Stomach smooth muscle (tissue), 2 donors: ENCODE measurements around the gene LAP3.
A peak's percentile ranks its signal among the peaks of the same experiment; 100 is the strongest.

ENCODE experiments used
- H3K27ac ChIP-seq: one replicate; pipeline ENCODE4 v1.7.0; 2013; ENCODE audit warnings: mild to moderate bottlenecking, low read length, inconsistent platforms
- H3K27me3 ChIP-seq, 2 donors: one replicate each; pipeline ENCODE4 v1.7.0; 2013; ENCODE audit warnings: low read length in 2 of 2; ENCODE audit not compliant: insufficient read depth in 2 of 2, control insufficient read depth in 1 of 2
- H3K36me3 ChIP-seq, 2 donors: one replicate each; pipeline ENCODE4 v1.7.0; 2013; ENCODE audit warnings: low read length in 2 of 2; ENCODE audit not compliant: control insufficient read depth in 2 of 2, insufficient read depth in 2 of 2
- H3K4me1 ChIP-seq: one replicate; pipeline ENCODE4 v1.7.0; 2013; ENCODE audit warnings: low read length; ENCODE audit not compliant: control insufficient read depth, insufficient read depth
- H3K4me3 ChIP-seq, 2 donors: one replicate each; pipeline ENCODE4 v1.7.0; 2013; ENCODE audit warnings: low read length in 2 of 2
- H3K9ac ChIP-seq, 2 donors: one replicate each; pipeline ENCODE4 v1.7.0; 2013; ENCODE audit warnings: low read length in 2 of 2, mild to moderate bottlenecking in 1 of 2
- H3K9me3 ChIP-seq, 2 donors: one replicate each; pipeline ENCODE4 v1.7.0; 2013; ENCODE audit warnings: low read length in 2 of 2; ENCODE audit not compliant: control insufficient read depth in 2 of 2
- donor health status: healthy.
- donor health status: Pancreatic carcinoma.

LAP3 gene

DNA sequence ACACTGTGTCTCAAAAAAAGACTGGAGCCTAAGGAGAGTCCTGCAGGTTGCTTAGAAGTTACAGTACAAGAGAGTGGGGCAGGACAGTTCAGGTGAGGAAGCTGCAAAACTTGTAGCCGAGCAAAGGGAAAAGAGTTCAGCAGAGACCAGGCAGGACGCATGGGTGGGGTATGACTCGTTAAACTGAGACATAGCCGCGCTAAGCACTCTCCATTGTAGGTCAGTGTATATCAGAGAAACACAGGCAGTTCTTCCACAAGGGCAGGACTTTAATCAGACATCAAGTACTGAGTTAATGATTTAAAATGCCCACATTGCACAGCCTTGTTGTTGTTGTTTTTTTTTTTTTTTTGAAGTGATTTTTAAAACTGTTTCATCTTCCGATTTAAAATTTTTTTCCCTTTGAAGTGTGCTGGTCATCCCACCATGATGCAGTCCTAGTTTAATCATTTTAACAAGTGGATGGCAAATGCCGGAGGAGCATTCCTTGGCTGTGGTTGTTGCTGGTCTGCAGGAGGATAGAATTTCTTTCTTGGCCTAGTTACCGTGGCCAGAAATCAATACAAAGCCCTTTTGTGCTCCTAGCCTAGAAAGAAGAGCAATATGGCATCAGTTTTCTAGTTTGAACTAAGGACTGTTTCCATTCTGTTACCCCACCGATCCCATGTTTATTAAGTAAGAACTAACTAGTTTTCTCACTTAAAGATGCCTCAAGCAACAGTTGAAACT is 10.3 kb downstream of the LAP3 start:
- Histone ChIP-seq H3K9ac (no peak overlapping the region), H3K27ac (no peak overlapping the region), H3K36me3 (peaks cover 46 to 53% of the 10 kb centered on the region in 2 donors)

DNA sequence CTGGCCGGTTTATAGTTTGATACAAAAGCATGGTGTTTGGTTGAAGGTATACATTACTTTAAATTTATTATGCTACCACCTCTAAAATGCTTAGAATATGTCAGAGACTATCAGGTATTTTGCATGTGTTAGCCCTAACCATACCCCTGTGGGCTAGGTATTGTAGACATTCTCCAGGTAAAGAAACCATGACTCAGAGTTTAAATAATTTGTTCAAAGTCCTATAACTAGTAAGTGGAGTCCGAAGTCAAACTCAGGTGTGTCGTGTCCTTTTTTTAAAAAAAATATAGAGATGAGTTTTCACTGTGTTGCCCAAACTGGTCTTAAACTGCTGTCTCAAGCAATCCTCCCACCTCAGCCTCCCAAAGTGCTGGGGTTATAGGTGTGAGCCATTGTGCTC is 12.4 kb downstream of the LAP3 start:
- no peaks in the 10 kb centered on the region for H3K9me3 ChIP-seq
- H3K36me3 ChIP-seq, result peaks cover 30 to 49% of the 10 kb centered on the region in 2 donors
- no peak overlapping the region for H3K4me3 ChIP-seq
- no peak overlapping the region for H3K9ac ChIP-seq
- H3K4me1 ChIP-seq, result no peaks in the 10 kb centered on the region
- no peak overlapping the region for H3K27ac ChIP-seq
- H3K27me3 ChIP-seq, result no peaks in the 10 kb centered on the region

More for the DNA sequence above, 10.3 kb downstream of the LAP3 start:
- no peak overlapping the region for H3K4me3 ChIP-seq
- H3K27me3 ChIP-seq, result no peaks in the 10 kb centered on the region
- H3K9me3 ChIP-seq, result no peaks in the 10 kb centered on the region
- H3K4me1 ChIP-seq, result no peaks in the 10 kb centered on the region

DNA sequence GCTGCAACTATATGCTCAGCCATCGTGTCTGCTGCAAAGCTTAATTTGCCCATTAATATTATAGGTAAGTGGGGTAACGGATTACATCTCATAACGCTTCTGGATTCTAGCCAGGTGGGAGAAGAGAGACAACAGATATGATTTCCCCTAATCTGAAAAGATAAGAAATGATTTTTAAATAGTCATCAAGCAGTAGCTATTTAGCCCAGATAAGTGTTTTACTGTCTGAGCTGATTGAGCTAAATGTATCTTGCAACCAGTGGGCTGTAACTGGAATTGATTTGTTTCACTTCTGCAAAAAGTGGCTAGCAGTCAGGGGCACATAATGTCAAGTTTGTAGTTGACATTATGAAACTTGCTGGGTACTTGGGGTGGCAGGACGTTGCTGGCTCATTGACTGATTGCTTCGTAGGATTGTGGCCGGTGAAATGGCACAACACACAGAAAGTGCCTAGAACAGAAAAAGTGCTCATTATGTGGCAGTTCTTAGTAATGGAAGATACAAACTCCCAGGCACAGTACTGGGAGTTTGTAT is 18.5 kb downstream of the LAP3 start:
- H3K27me3 ChIP-seq, result no peaks in the 10 kb centered on the region
- H3K27ac ChIP-seq, result no peak overlapping the region
- H3K4me3 ChIP-seq, result no peak overlapping the region
- H3K9me3 ChIP-seq, result no peaks in the 10 kb centered on the region
- H3K36me3 ChIP-seq, result peaks cover 33 to 46% of the 10 kb centered on the region in 2 donors
- no peak overlapping the region for H3K9ac ChIP-seq
- no peaks in the 10 kb centered on the region for H3K4me1 ChIP-seq

DNA sequence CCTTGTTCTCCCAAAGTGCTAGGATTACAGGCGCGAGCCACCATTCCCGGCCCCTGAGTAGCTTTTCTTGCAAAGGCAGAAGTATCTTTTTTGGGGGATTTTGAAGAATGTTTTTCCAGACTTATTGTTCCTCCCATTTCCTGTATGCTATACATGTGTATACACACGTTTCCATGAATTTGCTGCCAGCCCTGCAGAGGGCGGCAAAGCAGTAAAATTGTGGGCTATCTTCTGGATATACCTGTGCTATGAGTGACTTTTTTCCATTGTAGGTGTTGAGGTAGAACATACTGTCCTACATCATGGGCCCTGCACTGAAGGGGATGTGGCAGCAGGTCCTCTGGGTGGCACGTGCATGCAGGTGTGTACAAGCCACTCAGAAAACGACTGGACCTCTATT is 20.5 kb downstream of the LAP3 start:
- Histone ChIP-seq H3K9me3 (no peaks in the 10 kb centered on the region), H3K4me1 (no peaks in the 10 kb centered on the region), H3K27ac (no peak overlapping the region), H3K9ac (no peak overlapping the region), H3K27me3 (no peaks in the 10 kb centered on the region), H3K36me3 (peaks cover 38 to 42% of the 10 kb centered on the region in 2 donors), H3K4me3 (no peak overlapping the region)

DNA sequence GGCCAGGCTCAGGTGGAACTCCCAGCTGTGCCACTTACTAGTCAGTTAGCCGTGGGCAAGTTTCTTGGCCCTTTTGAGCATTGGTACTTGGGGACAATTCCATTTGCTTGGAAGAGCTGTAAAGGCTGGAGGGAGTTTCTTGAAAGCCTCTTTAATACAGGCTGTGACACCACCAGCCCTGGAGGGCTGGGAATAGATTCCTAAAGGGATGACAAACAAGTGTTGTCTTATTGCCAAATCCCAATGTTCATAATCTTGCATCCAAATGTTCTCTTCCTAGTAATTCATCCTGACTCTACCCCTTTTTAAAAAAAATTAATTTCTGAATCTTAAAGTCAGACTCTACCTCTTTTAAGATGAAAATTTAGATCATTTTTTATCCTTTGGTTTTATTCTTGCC is 22.8 kb downstream of the LAP3 start:
- Histone ChIP-seq H3K4me1 (no peaks in the 10 kb centered on the region), H3K4me3 (no peak overlapping the region), H3K9me3 (no peaks in the 10 kb centered on the region), H3K27me3 (no peaks in the 10 kb centered on the region), H3K36me3 (peaks cover 34 to 35% of the 10 kb centered on the region in 2 donors), H3K9ac (no peak overlapping the region), H3K27ac (no peak overlapping the region)

DNA sequence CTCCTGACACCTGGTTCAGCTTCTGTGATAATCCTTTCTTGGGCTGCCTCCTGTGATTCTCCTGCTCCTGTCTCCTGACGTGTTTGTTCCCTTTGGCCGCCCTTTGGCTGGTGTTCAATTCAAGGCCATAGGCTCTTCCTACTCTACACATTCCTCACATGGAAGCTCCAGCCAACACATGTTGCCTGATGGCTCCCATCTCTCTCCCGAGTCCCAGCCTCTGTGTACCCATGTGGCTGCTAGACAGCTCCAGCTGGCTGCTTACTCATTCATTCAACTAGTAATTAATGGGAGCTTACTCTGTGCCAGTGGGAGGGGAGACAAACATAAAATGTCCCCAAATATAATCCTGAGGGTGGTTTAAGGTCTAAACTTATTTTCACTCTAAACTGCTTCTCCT is 28.2 kb downstream of the LAP3 start:
- Histone ChIP-seq H3K27me3 (no peaks in the 10 kb centered on the region), H3K9ac (no peak overlapping the region), H3K36me3 (peaks cover 27 to 29% of the 10 kb centered on the region in 2 donors), H3K4me1 (no peaks in the 10 kb centered on the region), H3K4me3 (no peak overlapping the region), H3K27ac (no peak overlapping the region), H3K9me3 (no peaks in the 10 kb centered on the region)

DNA sequence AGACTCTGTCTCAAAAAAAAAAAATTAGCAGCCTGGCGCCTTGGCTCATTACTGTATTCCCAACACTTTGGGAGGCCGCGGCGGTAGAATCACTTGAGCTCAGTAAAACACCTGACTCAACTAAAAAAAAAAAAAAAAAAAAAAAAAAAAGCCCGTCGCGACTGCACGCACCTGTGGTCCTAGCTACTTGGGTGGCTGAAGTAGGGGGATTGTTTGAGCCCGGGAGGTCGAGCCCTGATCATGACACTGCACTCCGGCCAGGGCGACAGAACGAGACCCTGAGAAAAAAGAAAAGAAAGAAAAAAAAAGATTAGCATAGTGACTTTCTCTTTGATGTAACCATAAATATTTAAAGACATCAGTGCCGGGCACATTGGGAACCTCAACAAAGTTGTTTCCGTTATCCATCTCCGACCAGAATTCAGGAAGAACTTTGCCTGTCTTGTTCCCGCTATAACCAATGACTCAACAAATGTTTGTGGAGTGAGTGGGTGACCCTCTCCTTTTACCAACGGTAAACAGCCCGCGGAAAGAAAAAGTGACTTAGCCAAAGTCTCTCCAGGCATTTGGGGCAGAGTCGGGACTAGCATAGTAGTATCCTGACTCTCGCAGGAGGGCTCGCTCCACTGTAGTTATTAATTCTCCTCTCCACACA is 36.9 kb downstream of the LAP3 start:
- Histone ChIP-seq H3K9me3 (no peaks in the 10 kb centered on the region), H3K27me3 (no peaks in the 10 kb centered on the region), H3K27ac (peak overlapping the region; percentile 80), H3K4me1 (peaks cover 24% of the 10 kb centered on the region), H3K9ac (peak overlapping the region; percentile 95 to 99), H3K36me3 (peaks cover under 1 to 9% of the 10 kb centered on the region in 2 donors), H3K4me3 (peak overlapping the region; percentile 94 to 99)

DNA sequence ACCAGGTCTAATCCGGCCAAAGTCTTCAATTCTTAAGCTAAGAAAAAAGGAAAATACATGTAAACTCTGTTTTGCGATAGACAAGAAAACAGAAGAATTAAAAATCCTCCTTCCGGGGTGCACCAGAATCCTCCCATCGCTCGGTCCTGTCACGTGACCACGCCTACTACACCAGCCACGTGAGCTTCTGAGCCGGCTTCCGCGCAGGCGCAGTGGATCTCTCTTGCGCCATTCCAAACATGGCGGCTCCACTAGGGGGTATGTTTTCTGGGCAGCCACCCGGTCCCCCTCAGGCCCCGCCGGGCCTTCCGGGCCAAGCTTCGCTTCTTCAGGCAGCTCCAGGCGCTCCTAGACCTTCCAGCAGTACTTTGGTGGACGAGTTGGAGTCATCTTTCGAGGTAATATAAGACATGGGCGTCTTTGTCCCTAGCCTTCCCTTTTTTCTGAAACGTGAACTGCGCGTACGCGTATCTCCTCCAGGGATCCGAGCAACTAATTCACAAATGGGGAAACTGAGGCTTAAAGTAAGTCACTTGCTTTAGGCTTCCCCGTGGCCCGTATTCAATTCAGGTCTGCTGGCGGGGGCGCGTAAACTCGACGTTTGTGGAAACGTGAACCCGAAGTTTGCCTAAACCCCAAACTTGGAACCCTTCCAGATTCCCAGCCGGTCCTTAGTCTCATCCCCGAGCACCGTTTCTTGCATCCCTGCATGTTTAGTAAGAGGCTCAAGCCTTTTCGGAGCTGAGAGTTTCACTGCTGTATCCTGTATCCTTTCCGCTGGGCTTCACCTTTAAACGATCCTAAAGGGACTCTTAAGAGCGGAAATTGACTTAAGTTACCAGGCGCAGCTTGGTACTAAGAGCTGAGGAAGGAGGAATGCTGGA is 37.7 kb downstream of the LAP3 start, which contains the start of gene MED28:
Gene MED28, plus strand, starts transcription at position 226 of the 884 bp plus-strand sequence. Its CDS starts 14 bp downstream, at position 240.
- peaks cover 4 to 14% of the 10 kb centered on the region in 2 donors for H3K36me3 ChIP-seq
- peak within 1 kb of the TSS; percentile 80 for H3K27ac ChIP-seq
- peak within 1 kb of the TSS; percentile 95 to 99 for H3K9ac ChIP-seq
- H3K27me3 ChIP-seq, result no peaks in the 10 kb centered on the region
- peak within 1 kb of the TSS; percentile 94 to 99 for H3K4me3 ChIP-seq
- no peaks in the 10 kb centered on the region for H3K9me3 ChIP-seq
- H3K4me1 ChIP-seq, result peaks cover 29% of the 10 kb centered on the region

DNA sequence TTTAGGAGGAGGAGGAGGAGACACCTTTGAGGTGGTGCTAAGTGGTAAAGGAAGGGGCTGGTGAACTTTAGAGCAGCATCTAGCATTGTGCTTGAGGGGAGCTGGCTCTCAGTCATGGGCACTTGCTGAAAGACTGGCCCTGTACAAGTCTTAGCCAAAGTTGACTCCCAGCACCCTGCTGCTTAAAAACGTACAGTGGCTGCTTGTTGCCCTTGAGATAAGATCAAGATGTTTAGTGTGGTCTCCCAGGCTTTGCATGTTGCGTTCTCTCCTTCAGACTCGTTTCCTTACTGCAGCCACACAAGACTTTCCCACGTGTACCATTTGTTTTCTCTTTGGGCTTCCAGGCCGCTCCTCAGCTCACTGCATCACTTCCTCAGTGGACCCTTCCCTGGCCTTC is 39.3 kb downstream of the LAP3 start:
- peaks cover 29% of the 10 kb centered on the region for H3K4me1 ChIP-seq
- no peaks in the 10 kb centered on the region for H3K27me3 ChIP-seq
- no peak overlapping the region for H3K9ac ChIP-seq
- H3K36me3 ChIP-seq, result peaks cover 9 to 16% of the 10 kb centered on the region in 2 donors
- H3K9me3 ChIP-seq, result no peaks in the 10 kb centered on the region
- H3K27ac ChIP-seq, result no peak overlapping the region
- H3K4me3 ChIP-seq, result peak overlapping the region; percentile 33 to 99

DNA sequence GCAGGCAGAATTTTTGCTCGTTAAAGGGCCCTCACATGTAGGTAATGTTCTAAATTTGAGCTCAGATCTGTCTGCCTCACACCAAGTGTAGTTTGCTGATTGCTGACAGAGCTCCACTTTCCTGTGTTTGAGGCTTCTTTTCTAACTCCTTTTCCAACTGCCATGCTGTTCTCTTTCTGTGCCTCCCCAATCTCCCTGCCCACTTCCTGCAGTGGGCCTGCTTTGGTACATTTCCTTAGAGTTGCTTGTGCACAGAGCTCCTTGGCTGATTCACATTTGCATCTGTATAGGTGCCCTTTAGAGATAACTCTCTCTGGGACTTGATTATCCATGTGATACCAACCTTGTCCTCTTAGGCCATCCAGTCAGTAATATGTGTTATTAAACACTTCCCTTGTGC is 41.9 kb downstream of the LAP3 start:
- Histone ChIP-seq H3K4me1 (peaks cover 27% of the 10 kb centered on the region), H3K9me3 (no peaks in the 10 kb centered on the region), H3K4me3 (no peak overlapping the region), H3K27ac (no peak overlapping the region), H3K36me3 (peaks cover 32 to 34% of the 10 kb centered on the region in 2 donors), H3K9ac (no peak overlapping the region), H3K27me3 (no peaks in the 10 kb centered on the region)
